ENCODE results near the gene CTIF. TPM values are rescaled to one million over a fixed set of nuclear protein-coding genes. Genes with fewer than 3 reads are reported as not detected.

Gene CTIF
- total and polyA plus RNA-seq, 12 donors: 44.5 to 74.1 (median 58.9) TPM

DNA sequence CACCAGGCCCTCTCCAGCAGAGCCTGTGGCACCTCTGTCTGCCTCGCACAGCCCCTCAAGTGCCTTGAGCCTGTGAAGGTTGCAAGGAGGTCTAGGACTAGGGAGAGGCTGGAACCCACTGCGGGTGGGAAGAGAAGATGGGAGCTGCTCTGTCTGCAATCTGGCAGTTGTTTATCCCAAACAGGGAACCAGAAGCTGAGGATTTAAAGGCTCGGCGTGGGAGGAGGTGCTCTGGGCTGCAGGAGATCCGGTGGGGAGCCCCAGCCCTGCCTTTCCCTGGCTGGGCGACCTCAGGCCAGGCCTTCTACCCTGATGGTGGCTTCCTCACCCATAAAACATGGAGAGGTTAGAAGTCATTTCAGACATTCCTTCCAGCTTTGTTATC, 237.8 kb downstream of the CTIF start:
- Histone ChIP-seq H3K4me1 (peaks cover 41 to 88% (median 65%) of the 10 kb centered on the region in 9 donors), H3K4me3 (no peak overlapping the region), H3K27ac (peak overlapping the region in 2 of 10 donors; percentile 91 to 99), H3K9me3 (no peaks in the 10 kb centered on the region), H3K36me3 (no peaks in the 10 kb centered on the region), H3K27me3 (no peaks in the 10 kb centered on the region)
- ATAC-seq: no peak
- intact Hi-C loops (cut with DNase I): loop anchor here in 9 of 10 donors (5.0 to 10.0 kb wide), 9 partner anchors 62 to 398 kb away; partner anchors contain the start of gene SMAD7 (in 2 of the 9)
- WGBS, 2 donors: 76 to 85% methylated on average over 6 of the region's 6 CpGs
- DNase-seq: no peak
- TF ChIP-seq CTCF (IDR thresholded peaks at IDR 0.05): no peak

DNA sequence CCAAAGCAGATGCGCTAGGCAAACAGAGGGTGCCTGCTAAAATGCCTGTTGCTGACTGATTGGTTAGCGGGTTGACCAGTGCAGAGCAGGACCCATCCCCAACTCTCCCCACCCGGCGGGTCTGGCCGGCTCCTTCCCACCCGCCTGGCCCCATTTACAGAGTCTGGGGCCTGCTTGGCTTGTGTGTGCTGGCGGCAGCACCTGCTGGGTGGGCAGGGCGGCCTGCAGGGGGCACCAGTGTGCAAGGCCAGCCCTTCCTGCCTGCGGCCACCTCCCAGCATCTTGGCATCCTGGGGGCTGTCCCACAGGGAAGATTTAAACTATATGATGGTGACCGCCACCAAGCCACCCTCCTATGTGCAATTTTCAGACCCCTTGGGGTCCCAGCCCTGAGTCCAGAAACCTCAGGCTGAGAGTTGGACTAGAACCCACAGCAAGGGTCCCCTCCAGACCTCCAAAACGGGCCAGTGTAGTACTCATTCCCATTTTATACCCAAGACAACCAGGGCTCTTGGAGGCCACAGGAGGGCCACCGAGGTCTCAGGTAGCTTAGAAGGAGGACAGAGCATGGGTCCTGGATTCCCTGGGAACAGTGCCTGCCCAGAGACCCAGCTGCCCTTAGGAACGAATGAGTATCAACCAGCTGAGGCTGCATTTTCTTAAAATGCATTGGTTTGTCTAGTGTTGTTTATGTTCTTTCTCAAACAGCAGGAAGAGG, 238.4 kb downstream of the CTIF start:
- Histone ChIP-seq H3K27ac (peak overlapping the region in 4 of 10 donors; percentile 27 to 99 (median 60)), H3K9me3 (no peaks in the 10 kb centered on the region), H3K27me3 (no peaks in the 10 kb centered on the region), H3K4me1 (peaks cover 43 to 88% (median 70%) of the 10 kb centered on the region in 9 donors), H3K36me3 (no peaks in the 10 kb centered on the region), H3K4me3 (no peak overlapping the region)
- DNase-seq: peak in 1 of 2 donors; percentile 72
- WGBS, 2 donors: 57 to 63% methylated on average over 13 of the region's 13 CpGs
- ATAC-seq: peak in 6 of 8 donors; percentile 5 to 27 (median 18)
- intact Hi-C loops (cut with DNase I): loop anchor here in 9 of 10 donors (5.0 to 10.0 kb wide), 9 partner anchors 62 to 398 kb away; partner anchors contain the start of gene SMAD7 (in 2 of the 9)
- peak; percentile 82 to 96 (median 90) for TF ChIP-seq CTCF (IDR thresholded peaks at IDR 0.05)

DNA sequence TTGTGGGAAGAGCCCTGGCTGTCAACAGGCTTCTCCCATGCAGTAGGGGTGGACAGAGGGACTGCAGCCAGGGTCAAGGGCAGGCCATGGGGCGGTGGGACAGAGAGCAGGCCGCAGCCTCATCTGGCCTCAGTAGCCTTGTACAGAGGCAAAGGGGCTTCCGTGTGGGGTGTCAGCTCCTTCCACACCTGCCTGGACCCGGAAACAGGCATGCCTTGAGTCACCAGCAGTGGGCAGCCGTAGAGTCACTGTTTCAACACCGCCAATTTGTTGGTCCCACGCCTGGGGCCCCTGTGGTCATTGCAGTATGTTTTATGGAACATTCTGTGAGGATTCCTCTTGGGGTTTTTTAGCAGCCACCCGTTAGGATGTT, 238.9 kb downstream of the CTIF start:
- H3K36me3 ChIP-seq: no peaks in the 10 kb centered on the region
- H3K27ac ChIP-seq: peak overlapping the region in 5 of 10 donors; percentile 5 to 99 (median 29)
- H3K27me3 ChIP-seq: no peaks in the 10 kb centered on the region
- H3K4me1 ChIP-seq: peaks cover 47 to 93% (median 76%) of the 10 kb centered on the region in 9 donors
- H3K9me3 ChIP-seq: no peaks in the 10 kb centered on the region
- no peak for ATAC-seq
- intact Hi-C loops (cut with DNase I): loop anchor here in 9 of 10 donors (5.0 to 10.0 kb wide), 9 partner anchors 63 to 397 kb away; partner anchors contain the start of gene SMAD7 (in 2 of the 9)
- no peak overlapping the region for H3K4me3 ChIP-seq
- peak in 1 of 9 donors; percentile 20 for TF ChIP-seq CTCF (IDR thresholded peaks at IDR 0.05)
- WGBS, 2 donors: 76 to 92% methylated on average over 8 of the region's 8 CpGs
- no peak for DNase-seq

DNA sequence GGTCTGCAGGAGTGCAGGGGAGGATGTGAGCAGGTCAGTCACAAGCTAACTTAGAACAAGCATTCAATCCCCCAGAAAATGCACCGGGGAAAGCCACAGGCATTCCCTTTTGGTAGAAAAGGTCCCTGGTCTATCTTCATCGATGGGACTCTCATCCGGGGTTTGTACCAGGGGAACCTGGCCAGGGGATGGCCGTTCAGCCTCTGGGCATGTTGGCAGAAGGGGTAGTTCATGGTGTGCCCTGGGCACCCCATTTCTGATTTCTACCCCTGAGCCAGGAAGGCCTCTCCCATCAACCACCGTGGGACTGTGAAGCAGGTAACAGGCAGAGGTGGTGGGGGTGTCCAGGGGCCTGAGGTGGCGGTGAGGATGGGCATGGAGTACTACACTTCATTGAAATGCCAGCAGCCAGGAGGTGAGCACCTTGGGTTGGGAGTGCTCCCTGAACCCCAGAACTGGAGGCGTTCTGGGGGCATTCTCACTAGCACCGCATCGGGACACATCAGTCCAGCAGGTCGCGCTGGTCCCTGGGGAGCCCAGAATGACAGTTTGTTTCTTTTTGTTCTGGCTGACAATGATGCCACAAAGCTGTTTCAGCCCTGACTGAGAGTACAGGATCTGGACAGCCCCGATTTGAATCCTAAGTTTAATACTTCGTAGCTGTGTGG, 239.6 kb downstream of the CTIF start:
- Histone ChIP-seq H3K36me3 (no peaks in the 10 kb centered on the region), H3K27me3 (no peaks in the 10 kb centered on the region), H3K27ac (peak overlapping the region in 4 of 10 donors; percentile 23 to 99 (median 93)), H3K9me3 (no peaks in the 10 kb centered on the region), H3K4me1 (peaks cover 54 to 96% (median 80%) of the 10 kb centered on the region in 9 donors), H3K4me3 (no peak overlapping the region)
- 87 to 88% methylated on average over 13 of the region's 13 CpGs for WGBS, 2 donors
- intact Hi-C loops (cut with DNase I): loop anchor here in 9 of 10 donors (5.0 to 10.0 kb wide), 9 partner anchors 64 to 396 kb away; partner anchors contain the start of gene SMAD7 (in 2 of the 9)
- ATAC-seq (no peak), DNase-seq (no peak)
- TF ChIP-seq CTCF (IDR thresholded peaks at IDR 0.05): no peak

All from heart right ventricle (tissue), 16 donors.